ENCODE measurements around the gene IL4.
"Not testable (repeated sequence)": the region's sequence is repeated elsewhere in the genome, so short reads cannot be mapped to it uniquely, and the experiment has no call there.

IL4 gene

GRCh38 chr5:132674671-132675506 is 1.1 kb downstream of the IL4 start:
- DNase-seq (ENCODE audit: low spot score) = no peak

GRCh38 chr5:132675936-132676689 is 2.3 kb downstream of the IL4 start:
- DNase-seq (ENCODE audit: low spot score) = no peak

GRCh38 chr5:132677191-132677590 is 3.4 kb downstream of the IL4 start:
- DNase-seq (ENCODE audit: low spot score) = no peak

GRCh38 chr5:132677682-132678400 is 4.1 kb downstream of the IL4 start:
- no peak for DNase-seq (ENCODE audit: low spot score)

- DNase-seq (ENCODE audit: low spot score) = no peak
These were observed 4.9 kb downstream of the IL4 start for GRCh38 chr5:132678735-132679134.

- DNase-seq (ENCODE audit: low spot score) = no peak
These were observed 5.4 kb downstream of the IL4 start for GRCh38 chr5:132679166-132679565.

- DNase-seq (ENCODE audit: low spot score) = no peak
These were observed 6.1 kb downstream of the IL4 start for GRCh38 chr5:132679717-132680380.

GRCh38 chr5:132680780-132681475 is 7.1 kb downstream of the IL4 start:
- DNase-seq (ENCODE audit: low spot score) = no peak

- no peak for DNase-seq (ENCODE audit: low spot score)
These were observed 7.7 kb downstream of the IL4 start for GRCh38 chr5:132681476-132681831.

GRCh38 chr5:132681983-132682382 is 8.2 kb downstream of the IL4 start:
- no peak for DNase-seq (ENCODE audit: low spot score)

GRCh38 chr5:132684491-132684890 is 10.7 kb downstream of the IL4 start:
- peak; percentile 64 for DNase-seq (ENCODE audit: low spot score)

GRCh38 chr5:132684922-132685720 is 11.3 kb downstream of the IL4 start:
- DNase-seq (ENCODE audit: low spot score) = no peak

GRCh38 chr5:132686193-132686592 is 12.4 kb downstream of the IL4 start:
- no peak for DNase-seq (ENCODE audit: low spot score)

GRCh38 chr5:132687995-132688394 is 14.2 kb downstream of the IL4 start:
- DNase-seq (ENCODE audit: low spot score) = peak; percentile 42

GRCh38 chr5:132688536-132689339 is 14.9 kb downstream of the IL4 start:
- DNase-seq (ENCODE audit: low spot score) = no peak

GRCh38 chr5:132689513-132689912 is 15.7 kb downstream of the IL4 start:
- DNase-seq (ENCODE audit: low spot score) = no peak

GRCh38 chr5:132690156-132690555 is 16.4 kb downstream of the IL4 start:
- DNase-seq (ENCODE audit: low spot score) = no peak

GRCh38 chr5:132691755-132692631 is 18.2 kb downstream of the IL4 start:
- not testable (repeated sequence) for DNase-seq (ENCODE audit: low spot score)

GRCh38 chr5:132692632-132692967 is 18.8 kb downstream of the IL4 start:
- no peak for DNase-seq (ENCODE audit: low spot score)

All from putamen (tissue), 1 donor.